CD1c-positive myeloid dendritic cell (primary cell): ENCODE measurements around the gene GPRC5B.

Source experiments
- DNase-seq: peaks from one replicate; pipeline ENCODE4 v3.0.0-alpha.2; 2016; ENCODE audit errors: extremely low spot score

Gene GPRC5B

DNA sequence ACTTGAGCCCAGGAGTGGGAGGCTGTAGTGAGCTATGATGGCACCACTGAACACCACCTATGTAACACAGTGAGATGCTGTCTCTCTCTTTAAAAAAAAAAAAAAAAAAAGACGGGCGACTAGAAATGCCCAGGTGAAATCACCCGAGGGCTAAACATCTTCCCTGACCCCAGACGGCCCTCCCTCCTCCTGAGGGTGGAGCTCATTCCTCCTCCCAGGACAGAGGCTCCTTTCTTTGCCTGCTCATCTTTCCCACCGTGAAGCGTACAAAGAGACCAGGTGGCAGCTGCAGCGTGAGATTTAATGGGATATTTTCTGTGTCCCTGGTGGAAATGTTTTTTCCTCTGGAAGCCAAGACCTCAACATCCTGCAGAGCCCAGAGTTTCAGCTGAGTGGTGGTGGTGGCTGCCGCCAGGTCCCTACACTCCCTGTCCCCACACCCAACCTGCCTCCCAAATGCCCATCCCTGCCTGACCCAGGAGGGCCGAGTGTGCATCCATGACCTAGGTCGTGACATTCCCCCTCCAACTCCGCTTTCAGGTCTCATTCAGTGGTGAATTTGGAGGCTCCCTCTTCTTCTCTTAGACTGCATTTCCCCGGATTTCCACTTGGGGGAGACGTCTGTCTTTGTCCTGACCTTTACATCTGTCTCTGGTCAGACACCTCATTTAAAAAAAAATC lies 14.4 kb upstream of the GPRC5B start:
- peak; percentile 43 for DNase-seq

GRCh38 chr16:19898166-19898565 lies 13.5 kb upstream of the GPRC5B start:
- DNase-seq: no peak

GRCh38 chr16:19896951-19897350 lies 12.3 kb upstream of the GPRC5B start:
- DNase-seq: no peak

GRCh38 chr16:19894586-19894985 lies 9.9 kb upstream of the GPRC5B start:
- no peak for DNase-seq

GRCh38 chr16:19892902-19893301 lies 8.3 kb upstream of the GPRC5B start:
- no peak for DNase-seq

DNA sequence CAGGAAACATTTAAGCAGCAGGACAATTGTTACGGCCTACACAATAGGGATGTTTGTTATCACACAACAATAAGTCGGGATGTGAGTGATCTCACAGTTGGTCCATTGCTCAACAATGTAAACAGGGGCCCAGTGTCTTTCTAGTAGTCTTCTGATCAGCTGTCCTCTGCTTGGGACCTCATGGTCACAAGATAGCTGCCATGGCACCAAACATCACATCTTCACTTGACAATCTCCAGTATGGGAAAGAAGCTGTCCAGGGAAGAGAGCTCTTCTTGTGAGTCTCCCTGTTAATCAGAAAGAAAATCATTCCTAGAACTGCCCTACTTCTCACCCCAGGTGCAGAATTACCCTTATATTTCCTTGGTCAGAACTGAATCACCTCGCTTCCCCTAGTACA lies 6.3 kb upstream of the GPRC5B start:
- no peak for DNase-seq

DNA sequence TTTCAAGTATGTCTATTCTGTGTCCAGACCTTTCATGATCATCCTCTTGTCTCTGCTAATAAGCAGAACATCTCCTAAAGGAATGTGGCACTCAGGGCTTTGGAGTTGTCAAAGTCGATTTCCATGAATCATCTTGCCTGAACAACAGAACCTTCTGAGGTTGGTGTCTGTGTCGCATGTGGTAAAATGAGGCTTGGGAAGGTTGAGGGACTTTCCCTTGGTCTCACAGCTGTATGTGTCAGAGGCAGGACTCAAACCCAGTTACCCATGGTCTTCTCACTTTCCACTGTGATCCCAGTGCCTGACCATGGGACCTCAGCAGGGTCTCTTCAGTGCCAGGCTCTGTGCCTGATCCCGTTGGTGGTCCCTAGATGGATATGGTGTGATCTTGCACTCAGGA lies 4.2 kb upstream of the GPRC5B start:
- DNase-seq: no peak

DNA sequence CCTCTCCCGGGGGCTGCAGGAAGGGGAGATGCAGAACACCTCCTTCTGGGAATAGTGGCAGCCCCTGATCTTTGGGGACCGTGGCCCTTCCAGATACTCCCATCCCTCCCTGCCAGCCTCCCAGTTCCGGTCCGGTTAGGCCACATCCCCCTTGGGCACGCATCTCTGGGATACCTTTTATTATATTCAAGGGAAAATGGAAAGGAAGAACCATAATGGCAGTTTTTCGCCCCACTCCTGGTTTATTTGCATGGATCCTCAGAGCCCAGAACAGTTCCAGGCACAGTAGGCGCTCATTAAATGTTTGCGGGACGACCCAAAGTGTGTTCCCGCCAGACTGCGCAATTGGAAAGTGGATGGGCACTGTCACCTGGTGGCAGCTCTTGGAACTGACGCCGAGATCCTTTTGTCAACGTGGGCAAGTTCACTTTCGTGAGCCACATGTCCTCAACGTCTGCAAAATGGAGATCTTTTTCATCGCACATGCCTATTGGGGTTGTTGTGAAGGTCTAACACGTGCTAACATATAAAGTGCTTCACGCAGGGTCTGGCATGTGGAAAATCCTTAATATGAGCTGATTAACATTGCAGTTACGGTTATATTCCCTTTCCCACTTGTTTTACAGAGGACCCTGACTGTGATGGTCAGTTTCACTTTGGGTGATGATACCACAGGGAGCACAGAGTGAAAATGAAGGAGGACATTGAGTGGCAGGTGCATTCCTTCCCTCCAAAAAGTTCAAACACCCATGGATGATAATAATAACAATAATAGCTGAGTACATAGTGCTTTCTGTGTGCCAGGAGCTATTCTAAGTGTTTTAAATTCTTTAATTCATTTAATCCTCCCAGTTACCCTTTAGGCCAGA lies 1.7 kb upstream of the GPRC5B start:
- peak; percentile 83 for DNase-seq

GRCh38 chr16:19885451-19886072 lies 914 bp upstream of the GPRC5B start:
- peak; percentile 2 for DNase-seq

GRCh38 chr16:19883966-19884485 lies 622 bp downstream of the GPRC5B start:
- no peak for DNase-seq

GRCh38 chr16:19883296-19883965 lies 1.2 kb downstream of the GPRC5B start:
- DNase-seq: no peak

DNA sequence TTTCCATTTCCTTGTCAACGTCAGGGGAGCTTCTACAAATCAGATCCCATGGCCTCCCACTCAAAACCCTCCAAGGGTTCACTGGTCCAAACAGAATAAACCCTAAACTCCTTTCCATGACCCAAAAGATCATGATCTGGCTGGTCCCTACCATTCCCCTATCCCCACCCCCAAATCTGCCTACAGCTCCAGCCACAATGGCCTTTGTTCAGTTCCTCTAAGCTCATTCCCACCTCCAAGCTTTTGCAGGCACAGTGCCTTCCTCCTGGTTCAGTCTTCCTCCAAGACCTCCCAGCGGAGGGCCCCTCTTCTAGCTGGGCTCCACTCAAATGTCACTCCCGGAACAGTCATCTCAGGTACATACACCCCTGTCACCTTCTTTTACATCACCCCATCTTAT lies 2.0 kb downstream of the GPRC5B start:
- no peak for DNase-seq

DNA sequence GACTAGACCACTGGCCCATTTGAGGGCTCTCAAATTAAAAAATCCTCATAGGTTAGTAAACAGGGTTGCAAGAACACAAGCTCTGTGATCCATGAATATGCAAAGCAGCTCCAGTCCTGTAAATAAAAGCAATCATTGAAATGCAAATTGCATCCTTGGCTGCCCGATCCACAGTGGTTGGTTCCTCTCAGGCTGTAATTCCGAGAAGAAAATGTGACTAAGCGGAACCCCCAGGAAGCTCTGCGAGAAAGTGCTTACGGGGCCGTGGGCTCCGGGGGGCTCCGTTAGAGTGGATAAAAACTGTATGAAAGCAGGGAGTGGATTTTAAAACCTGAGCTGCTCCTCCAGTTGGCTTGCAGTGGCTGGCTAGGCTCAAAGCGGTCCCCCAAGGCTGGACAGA lies 2.5 kb downstream of the GPRC5B start:
- DNase-seq: no peak

GRCh38 chr16:19881783-19882182 lies 2.9 kb downstream of the GPRC5B start:
- no peak for DNase-seq

GRCh38 chr16:19881028-19881427 lies 3.6 kb downstream of the GPRC5B start:
- DNase-seq: no peak

- DNase-seq: no peak
Measured at GRCh38 chr16:19879241-19879792, 5.3 kb downstream of the GPRC5B start.

DNA sequence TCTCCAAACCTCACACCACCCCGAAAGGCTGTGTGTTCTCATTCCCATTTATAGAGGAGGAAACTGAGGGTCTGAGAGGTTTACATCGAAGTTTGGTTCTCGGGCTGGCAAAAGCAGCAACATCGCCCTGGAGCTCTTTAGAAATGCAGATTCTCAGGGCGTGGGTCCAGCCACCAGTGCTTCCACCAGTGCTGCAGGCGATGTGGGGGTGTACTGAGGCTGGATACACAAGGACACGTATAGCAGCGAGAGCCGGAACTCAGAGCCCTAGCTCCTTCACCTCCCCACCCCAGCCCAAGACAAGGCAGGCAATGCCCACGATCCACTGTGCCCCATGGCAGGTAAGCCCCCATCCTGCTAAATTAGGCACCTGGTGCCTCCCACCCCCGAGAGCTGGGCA lies 5.9 kb downstream of the GPRC5B start:
- no peak for DNase-seq

GRCh38 chr16:19876501-19877059 lies 8.1 kb downstream of the GPRC5B start:
- DNase-seq: no peak

- no peak for DNase-seq
Measured at GRCh38 chr16:19875900-19876299, 8.7 kb downstream of the GPRC5B start.

- DNase-seq: no peak
Measured at GRCh38 chr16:19874851-19875546, 9.6 kb downstream of the GPRC5B start.

GRCh38 chr16:19874026-19874425 lies 10.6 kb downstream of the GPRC5B start:
- no peak for DNase-seq
